Loucy (cell line): ENCODE data around the gene FAM8A1.

Experiments
- CTCF ChIP-seq: fragments of 200-600 bp; sonication (generic); conservative IDR thresholded peaks from 2 replicates; pipeline ENCODE4 v1.5.1; 2014; ENCODE audit warnings: mild to moderate bottlenecking, antibody characterized with exemption, low read length
- EZH2phosphoT487 ChIP-seq: fragments of 200-600 bp; IDR thresholded peaks from 2 replicates; pipeline ENCODE4 v1.6.1; 2018; ENCODE audit warnings: antibody characterized with exemption, mild to moderate bottlenecking, moderate library complexity, borderline replicate concordance

- TF ChIP-seq CTCF (peak; percentile 13), EZH2phosphoT487 (no peak)
Measured at GRCh38 chr6:17599877-17600526, at the start of gene FAM8A1.
